Measurements from ENCODE around the gene MEN1. TPM values are rescaled to one million over a fixed set of nuclear protein-coding genes. Genes with fewer than 3 reads are reported as not detected.

The MEN1 gene
- total RNA-seq, 2 donors from 2014 or later = 21.1 to 45.5 TPM

- Histone ChIP-seq H3K36me3 (no peaks in the 10 kb centered on the region), H3K27ac (peak overlapping the region; percentile 61), H3K9me3 (no peaks in the 10 kb centered on the region), H3K4me3 (peak overlapping the region; percentile 73), H3K9ac (ENCODE audit: low read depth in 2 of 2, low read length in 2 of 2) (peak overlapping the region in 1 of 2 donors; percentile 68), H3K27me3 (no peaks in the 10 kb centered on the region), H3K4me1 (peaks cover 2% of the 10 kb centered on the region)
- DNase-seq = peak; percentile 42
- TF ChIP-seq, protein P1, sequence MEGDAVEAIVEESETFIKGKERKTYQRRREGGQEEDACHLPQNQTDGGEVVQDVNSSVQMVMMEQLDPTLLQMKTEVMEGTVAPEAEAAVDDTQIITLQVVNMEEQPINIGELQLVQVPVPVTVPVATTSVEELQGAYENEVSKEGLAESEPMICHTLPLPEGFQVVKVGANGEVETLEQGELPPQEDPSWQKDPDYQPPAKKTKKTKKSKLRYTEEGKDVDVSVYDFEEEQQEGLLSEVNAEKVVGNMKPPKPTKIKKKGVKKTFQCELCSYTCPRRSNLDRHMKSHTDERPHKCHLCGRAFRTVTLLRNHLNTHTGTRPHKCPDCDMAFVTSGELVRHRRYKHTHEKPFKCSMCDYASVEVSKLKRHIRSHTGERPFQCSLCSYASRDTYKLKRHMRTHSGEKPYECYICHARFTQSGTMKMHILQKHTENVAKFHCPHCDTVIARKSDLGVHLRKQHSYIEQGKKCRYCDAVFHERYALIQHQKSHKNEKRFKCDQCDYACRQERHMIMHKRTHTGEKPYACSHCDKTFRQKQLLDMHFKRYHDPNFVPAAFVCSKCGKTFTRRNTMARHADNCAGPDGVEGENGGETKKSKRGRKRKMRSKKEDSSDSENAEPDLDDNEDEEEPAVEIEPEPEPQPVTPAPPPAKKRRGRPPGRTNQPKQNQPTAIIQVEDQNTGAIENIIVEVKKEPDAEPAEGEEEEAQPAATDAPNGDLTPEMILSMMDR (IDR thresholded peaks at IDR 0.05) = no peak
- intact Hi-C loops (cut with DNase I) = no loop called here
Observed at GRCh38 chr11:64810891-64811272, 531 bp upstream of the MEN1 start.

DNA sequence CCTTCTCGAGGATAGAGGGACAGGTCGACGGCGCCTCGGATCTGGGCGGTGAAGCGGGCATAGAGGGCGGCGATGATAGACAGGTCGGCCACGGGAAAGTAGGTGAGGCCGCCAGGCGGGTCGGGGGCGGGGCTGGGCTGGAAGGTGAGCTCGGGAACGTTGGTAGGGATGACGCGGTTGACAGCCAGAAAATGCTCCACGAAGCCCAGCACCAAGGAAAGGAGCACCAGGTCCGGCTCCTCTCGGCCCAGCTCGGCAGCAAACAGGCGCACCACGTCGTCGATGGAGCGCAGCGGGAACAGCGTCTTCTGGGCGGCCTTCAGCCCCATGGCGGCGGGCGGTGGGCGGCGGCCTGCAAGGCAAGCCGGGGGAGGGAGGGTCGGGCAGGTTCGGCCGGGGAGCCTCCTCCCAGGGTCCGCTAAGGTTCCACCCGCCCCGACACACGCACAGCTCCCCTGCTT lies 540 bp downstream of the MEN1 start:
- intact Hi-C loops (cut with DNase I) = no loop called here
- no peaks in the 10 kb centered on the region for H3K36me3 ChIP-seq
- H3K9me3 ChIP-seq = no peaks in the 10 kb centered on the region
- peak overlapping the region; percentile 61 for H3K27ac ChIP-seq
- TF ChIP-seq, protein P1 (IDR thresholded peaks at IDR 0.05) = no peak
- peaks cover 2% of the 10 kb centered on the region for H3K4me1 ChIP-seq
- peak; percentile 75 for DNase-seq
- peak overlapping the region; percentile 72 to 77 for H3K9ac ChIP-seq (ENCODE audit: low read depth in 2 of 2, low read length in 2 of 2)
- no peaks in the 10 kb centered on the region for H3K27me3 ChIP-seq
- H3K4me3 ChIP-seq = peak overlapping the region; percentile 73

- Histone ChIP-seq H3K4me3 (no peak overlapping the region), H3K36me3 (no peaks in the 10 kb centered on the region), H3K9me3 (no peaks in the 10 kb centered on the region), H3K27me3 (no peaks in the 10 kb centered on the region), H3K27ac (no peak overlapping the region), H3K9ac (ENCODE audit: low read depth in 2 of 2, low read length in 2 of 2) (no peak overlapping the region), H3K4me1 (peaks cover 18% of the 10 kb centered on the region)
- TF ChIP-seq, protein P1 (IDR thresholded peaks at IDR 0.05) = no peak
- DNase-seq = no peak
- intact Hi-C loops (cut with DNase I) = no loop called here
Observed at GRCh38 chr11:64805481-64805880, 4.9 kb downstream of the MEN1 start.

GRCh38 chr11:64804346-64805210 lies 5.8 kb downstream of the MEN1 start:
- no peak overlapping the region for H3K27ac ChIP-seq
- no peaks in the 10 kb centered on the region for H3K27me3 ChIP-seq
- intact Hi-C loops (cut with DNase I) = no loop called here
- no peak overlapping the region for H3K4me3 ChIP-seq
- H3K9ac ChIP-seq (ENCODE audit: low read depth in 2 of 2, low read length in 2 of 2) = peak overlapping the region in 1 of 2 donors; percentile 42
- H3K9me3 ChIP-seq = no peaks in the 10 kb centered on the region
- no peak for DNase-seq
- no peaks in the 10 kb centered on the region for H3K36me3 ChIP-seq
- TF ChIP-seq, protein P1 (IDR thresholded peaks at IDR 0.05) = no peak
- peaks cover 18% of the 10 kb centered on the region for H3K4me1 ChIP-seq

DNA sequence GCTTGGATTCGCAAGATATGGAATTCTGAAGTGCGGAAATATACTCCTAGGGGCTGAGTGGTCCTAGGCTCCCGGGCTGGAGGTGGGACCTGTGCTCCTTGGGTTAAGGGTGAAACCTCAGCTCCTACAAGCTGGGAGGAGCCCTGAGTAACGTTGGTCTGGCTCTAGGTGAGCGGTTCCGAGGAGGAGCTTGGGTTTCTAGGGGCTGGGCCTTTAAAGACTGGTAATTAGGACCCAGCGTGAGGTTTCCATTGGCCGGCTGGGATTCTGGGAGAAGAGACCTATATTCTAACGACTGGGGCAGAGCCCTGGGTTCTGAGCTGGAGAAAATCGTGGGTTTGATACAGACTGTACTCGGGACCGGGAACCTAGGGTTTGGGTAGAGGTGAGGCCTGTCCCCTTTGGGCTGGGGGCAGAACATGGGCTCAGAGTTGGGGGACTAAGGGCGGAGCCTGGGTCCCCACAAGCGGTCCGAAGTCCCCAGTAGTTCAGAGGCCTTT lies 6.5 kb downstream of the MEN1 start:
- TF ChIP-seq, protein P1 (IDR thresholded peaks at IDR 0.05) = no peak
- DNase-seq = peak; percentile 41
- intact Hi-C loops (cut with DNase I) = no loop called here
- Histone ChIP-seq H3K36me3 (no peaks in the 10 kb centered on the region), H3K4me3 (peak overlapping the region; percentile 54), H3K9me3 (no peaks in the 10 kb centered on the region), H3K4me1 (peaks cover 15% of the 10 kb centered on the region), H3K27me3 (no peaks in the 10 kb centered on the region), H3K27ac (peak overlapping the region; percentile 82), H3K9ac (ENCODE audit: low read depth in 2 of 2, low read length in 2 of 2) (peak overlapping the region; percentile 42 to 52)

Measured in colonic mucosa (tissue), 4 donors.